Breast epithelium (tissue), 4 donors: ENCODE results near the gene PLXNA4. TPM values are rescaled to one million over a fixed set of nuclear protein-coding genes. Genes with fewer than 3 reads are reported as not detected.

Experiments
- DNase-seq, 2 donors: peaks; one replicate each; pipeline ENCODE4 v3.0.0-alpha.2; 2019; ENCODE audit warnings: low spot score in 2 of 2
- H3K27ac ChIP-seq, 2 donors: fragments of 200-600 bp; sonication (generic) in 1 of 2; one replicate each; pipeline ENCODE4 v1.5.1; 2016 to 2019; ENCODE audit warnings: mild to moderate bottlenecking in 1 of 2
- H3K27me3 ChIP-seq, 2 donors: fragments of 200-600 bp; sonication (generic) in 1 of 2; one replicate each; pipeline versions ENCODE4 v1.5.1 to v1.6.0; 2017 to 2019; ENCODE audit warnings: control low read depth in 1 of 2, mild to moderate bottlenecking in 1 of 2
- H3K36me3 ChIP-seq: fragments of 200-600 bp; one replicate; pipeline ENCODE4 v1.5.1; 2019
- H3K4me1 ChIP-seq, 2 donors: fragments of 200-600 bp; sonication (generic); one replicate each; pipeline ENCODE4 v1.5.1; 2016 to 2019; ENCODE audit warnings: control low read depth in 1 of 2
- H3K4me3 ChIP-seq, 3 donors: fragments of 200-600 bp; sonication (generic); 1 replicate in 2 of 3; 2 replicates in 1 of 3; pipeline ENCODE4 v1.5.1; 2016 to 2019; ENCODE audit warnings: mild to moderate bottlenecking in 3 of 3, moderate library complexity in 2 of 3
- H3K9me3 ChIP-seq, 2 donors: fragments of 200-600 bp; sonication (generic) in 1 of 2; one replicate each; pipeline ENCODE4 v1.5.1; 2016 to 2019; ENCODE audit warnings: control low read depth in 1 of 2
- CTCF ChIP-seq, 3 donors: fragments of 450-650 bp; IDR thresholded peaks; one replicate each; pipeline ENCODE4 v1.5.1; 2016 to 2017; ENCODE audit warnings: antibody characterized with exemption in 3 of 3, mild to moderate bottlenecking in 3 of 3, moderate library complexity in 3 of 3
- POLR2A ChIP-seq: fragments of 450-650 bp; IDR thresholded peaks from one replicate; pipeline ENCODE4 v1.6.1; 2016; ENCODE audit warnings: antibody characterized with exemption, mild to moderate bottlenecking, moderate library complexity
- POLR2AphosphoS5 ChIP-seq, 3 donors: sonication (generic); formaldehyde crosslinking; IDR thresholded peaks; one replicate each; pipeline ENCODE4 v1.6.1; 2017; ENCODE audit warnings: antibody characterized with exemption in 3 of 3
- intact Hi-C: fragments of 100-400 bp; cut with DNase I; formaldehyde crosslinking; loops from one replicate; pipeline ENCODE4 v1.15.1; 2023; ENCODE audit warnings: low total_unique reads
- total RNA-seq, 3 donors: library from RNA; depleted of rRNA; stranded (reverse); fragments of >200 nt; gene quantifications; one replicate each; pipeline ENCODE4 v1.1.0, GENCODE V29; 2016

Gene PLXNA4
- total RNA-seq, 3 donors from 2014 or later, result 7.2 to 32.5 (median 26.2) TPM

GRCh38 chr7:132164558-132165125 is 411.6 kb downstream of the PLXNA4 start:
- no peak for DNase-seq
- H3K9me3 ChIP-seq, result no peaks in the 10 kb centered on the region
- intact Hi-C loops, result no loop called here
- H3K4me3 ChIP-seq, result no peak overlapping the region
- no peaks in the 10 kb centered on the region for H3K27me3 ChIP-seq
- TF ChIP-seq POLR2AphosphoS5 (IDR thresholded peaks at IDR 0.05) (no peak), CTCF (IDR thresholded peaks at IDR 0.05) (no peak), POLR2A (no peak)
- no peaks in the 10 kb centered on the region for H3K4me1 ChIP-seq
- H3K27ac ChIP-seq, result no peak overlapping the region
- no peaks in the 10 kb centered on the region for H3K36me3 ChIP-seq

- Histone ChIP-seq H3K4me1 (no peaks in the 10 kb centered on the region), H3K27me3 (no peaks in the 10 kb centered on the region), H3K9me3 (no peaks in the 10 kb centered on the region), H3K36me3 (no peaks in the 10 kb centered on the region), H3K4me3 (no peak overlapping the region), H3K27ac (no peak overlapping the region)
- intact Hi-C loops, result no loop called here
- no peak for DNase-seq
- TF ChIP-seq POLR2AphosphoS5 (IDR thresholded peaks at IDR 0.05) (no peak), POLR2A (no peak), CTCF (IDR thresholded peaks at IDR 0.05) (no peak)
Measured at GRCh38 chr7:132162556-132163144, 413.6 kb downstream of the PLXNA4 start.

GRCh38 chr7:132161976-132162375 is 414.3 kb downstream of the PLXNA4 start:
- no peak for DNase-seq
- no peaks in the 10 kb centered on the region for H3K4me1 ChIP-seq
- no peak overlapping the region for H3K4me3 ChIP-seq
- intact Hi-C loops, result no loop called here
- H3K27ac ChIP-seq, result no peak overlapping the region
- H3K36me3 ChIP-seq, result no peaks in the 10 kb centered on the region
- H3K27me3 ChIP-seq, result no peaks in the 10 kb centered on the region
- no peaks in the 10 kb centered on the region for H3K9me3 ChIP-seq
- TF ChIP-seq POLR2AphosphoS5 (IDR thresholded peaks at IDR 0.05) (no peak), POLR2A (no peak), CTCF (IDR thresholded peaks at IDR 0.05) (no peak)

GRCh38 chr7:132161533-132161915 is 414.7 kb downstream of the PLXNA4 start:
- no peak for TF ChIP-seq POLR2AphosphoS5 (IDR thresholded peaks at IDR 0.05)
- TF ChIP-seq CTCF (IDR thresholded peaks at IDR 0.05), result no peak
- TF ChIP-seq POLR2A, result no peak
- Histone ChIP-seq H3K36me3 (no peaks in the 10 kb centered on the region), H3K9me3 (no peaks in the 10 kb centered on the region), H3K4me1 (no peaks in the 10 kb centered on the region), H3K4me3 (no peak overlapping the region), H3K27ac (no peak overlapping the region), H3K27me3 (no peaks in the 10 kb centered on the region)
- DNase-seq, result no peak
- intact Hi-C loops, result no loop called here

- TF ChIP-seq CTCF (IDR thresholded peaks at IDR 0.05) (no peak), POLR2A (no peak), POLR2AphosphoS5 (IDR thresholded peaks at IDR 0.05) (no peak)
- no peaks in the 10 kb centered on the region for H3K27me3 ChIP-seq
- H3K27ac ChIP-seq, result peak overlapping the region in 1 of 2 donors; percentile 38
- no peak overlapping the region for H3K4me3 ChIP-seq
- peak in 1 of 2 donors; percentile 49 for DNase-seq
- no peaks in the 10 kb centered on the region for H3K9me3 ChIP-seq
- H3K36me3 ChIP-seq, result no peaks in the 10 kb centered on the region
- H3K4me1 ChIP-seq, result no peaks in the 10 kb centered on the region
- intact Hi-C loops, result no loop called here
Measured at GRCh38 chr7:132160611-132161532, 415.4 kb downstream of the PLXNA4 start.
